ENCODE data around the gene SKI.

- no peak for TF ChIP-seq BMI1 (IDR thresholded peaks at IDR 0.05; ENCODE audit: borderline replicate concordance)
- no peak for TF ChIP-seq TBL1XR1 (IDR thresholded peaks at IDR 0.05; ENCODE audit: low read depth, low read length)
Measured at GRCh38 chr1:2187619-2188018, 40.5 kb upstream of the SKI start.
